Body of pancreas (tissue), 4 donors: ENCODE results near the gene NMRK2. TPM values are rescaled to one million over a fixed set of nuclear protein-coding genes. Genes with fewer than 3 reads are reported as not detected.
"Not testable (repeated sequence)": the region's sequence is repeated elsewhere in the genome, so short reads cannot be mapped to it uniquely, and the experiment has no call there.

Experiments used
- ATAC-seq: fragments of 150-250 bp; one replicate; pipeline ENCODE4 v1.9.1; 2016
- DNase-seq, 4 donors: peaks; one replicate each; pipeline ENCODE4 v3.0.0-alpha.2; 2019
- H3K27ac ChIP-seq, 4 donors: fragments of 200-600 bp; sonication (generic); 1 replicate in 3 of 4; 2 replicates in 1 of 4; pipeline versions ENCODE4 v1.5.1 to v1.6.1; 2016 to 2019; ENCODE audit warnings: mild to moderate bottlenecking in 1 of 4, mixed read lengths in 1 of 4, moderate library complexity in 1 of 4
- H3K27me3 ChIP-seq, 2 donors: fragments of 200-600 bp; sonication (generic); one replicate each; pipeline ENCODE4 v1.6.0; 2016; ENCODE audit warnings: mild to moderate bottlenecking in 1 of 2
- H3K36me3 ChIP-seq, 2 donors: fragments of 200-600 bp; sonication (generic); replicated peaks in 1 of 2; 2 replicates each; pipeline ENCODE4 v1.5.1; 2016; ENCODE audit warnings: low read depth in 2 of 2; ENCODE audit not compliant: insufficient read depth in 1 of 2
- H3K4me1 ChIP-seq: fragments of 200-600 bp; sonication (generic); one replicate; pipeline ENCODE4 v1.6.0; 2016
- H3K4me3 ChIP-seq, 2 donors: fragments of 200-600 bp; sonication (generic); 1 replicate in 1 of 2; 2 replicates in 1 of 2; pipeline ENCODE4 v1.5.1; 2016 to 2019
- H3K9me3 ChIP-seq, 3 donors: fragments of 200-600 bp; sonication (generic); 1 replicate in 2 of 3; 2 replicates in 1 of 3; pipeline ENCODE4 v1.5.1; 2016
- POLR2A ChIP-seq, 3 donors: fragments of 450-650 bp; IDR thresholded peaks; one replicate each; pipeline ENCODE4 v1.6.1; 2016; ENCODE audit warnings: antibody characterized with exemption in 3 of 3, mild to moderate bottlenecking in 2 of 3
- WGBS, 2 donors: methylation state at CpG; one replicate each; pipeline ENCODE4 v1.1.5; 2017; 5-methylcytosine and 5-hydroxymethylcytosine counted together
- intact Hi-C: fragments of 100-400 bp; cut with DNase I; formaldehyde crosslinking; loops from one replicate; pipeline ENCODE4 v1.15.1; 2023
- total RNA-seq, 2 donors: library from RNA; depleted of rRNA; stranded (reverse); fragments of >200 nt; gene quantifications; one replicate each; pipeline ENCODE4 v1.1.0, GENCODE V29; 2016
- TF ChIP-seq, protein P1 (sequence below), 7 experiments: fragments of 450-650 bp in 4 of 7; fragments of 200-600 bp in 3 of 7; sonication (generic) in 3 of 7; IDR thresholded peaks; one replicate each; pipeline ENCODE4 v1.5.1; 2016 to 2019; ENCODE audit warnings: antibody characterized with exemption in 7 of 7

Gene NMRK2
- total RNA-seq, 2 donors from 2014 or later: not detected

DNA sequence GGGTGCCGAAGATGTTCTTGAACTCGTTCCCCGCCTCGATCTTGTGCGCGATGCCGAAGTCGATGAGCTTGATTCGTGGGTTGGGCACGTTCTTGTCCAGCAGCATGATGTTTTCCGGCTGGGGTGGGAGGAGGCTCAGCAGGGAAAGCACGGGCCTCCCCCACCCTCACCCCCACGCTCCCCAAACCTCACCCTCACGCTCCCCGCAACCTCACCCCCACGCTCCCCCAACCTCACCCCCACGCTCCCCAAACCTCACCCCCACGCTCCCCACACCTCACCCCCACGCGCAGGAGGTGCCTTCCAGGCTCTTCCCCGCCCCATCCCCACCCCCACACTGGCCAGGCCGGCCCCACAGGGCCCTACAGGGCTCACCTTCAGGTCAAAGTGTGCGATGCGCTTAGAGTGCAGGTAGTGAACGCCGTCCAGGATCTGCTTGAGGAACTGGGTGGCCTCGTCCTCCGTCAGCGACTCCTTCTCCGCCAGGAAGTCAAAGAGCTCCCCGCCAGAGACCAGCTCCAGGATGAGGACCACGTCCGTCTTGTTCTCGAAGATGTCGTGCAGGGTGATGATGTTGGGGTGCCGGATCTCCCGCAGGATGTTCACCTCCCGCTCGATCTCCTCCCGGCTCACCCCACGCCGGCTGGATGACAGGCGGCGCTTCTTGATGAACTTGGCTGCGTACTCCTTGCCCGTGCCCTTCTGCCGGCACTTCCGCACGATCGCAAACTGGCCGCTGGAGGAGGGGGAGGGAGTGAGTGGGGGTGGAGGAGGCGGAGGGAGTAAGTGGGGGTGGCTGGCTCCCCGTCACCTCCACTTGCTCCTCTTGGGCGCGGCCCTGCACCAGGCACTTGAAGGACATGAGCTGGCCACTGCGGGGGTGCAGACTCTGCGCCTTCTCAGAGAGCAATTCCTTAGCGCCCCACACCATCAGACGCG is 31.7 kb downstream of the NMRK2 start:
- TF ChIP-seq, protein P1, sequence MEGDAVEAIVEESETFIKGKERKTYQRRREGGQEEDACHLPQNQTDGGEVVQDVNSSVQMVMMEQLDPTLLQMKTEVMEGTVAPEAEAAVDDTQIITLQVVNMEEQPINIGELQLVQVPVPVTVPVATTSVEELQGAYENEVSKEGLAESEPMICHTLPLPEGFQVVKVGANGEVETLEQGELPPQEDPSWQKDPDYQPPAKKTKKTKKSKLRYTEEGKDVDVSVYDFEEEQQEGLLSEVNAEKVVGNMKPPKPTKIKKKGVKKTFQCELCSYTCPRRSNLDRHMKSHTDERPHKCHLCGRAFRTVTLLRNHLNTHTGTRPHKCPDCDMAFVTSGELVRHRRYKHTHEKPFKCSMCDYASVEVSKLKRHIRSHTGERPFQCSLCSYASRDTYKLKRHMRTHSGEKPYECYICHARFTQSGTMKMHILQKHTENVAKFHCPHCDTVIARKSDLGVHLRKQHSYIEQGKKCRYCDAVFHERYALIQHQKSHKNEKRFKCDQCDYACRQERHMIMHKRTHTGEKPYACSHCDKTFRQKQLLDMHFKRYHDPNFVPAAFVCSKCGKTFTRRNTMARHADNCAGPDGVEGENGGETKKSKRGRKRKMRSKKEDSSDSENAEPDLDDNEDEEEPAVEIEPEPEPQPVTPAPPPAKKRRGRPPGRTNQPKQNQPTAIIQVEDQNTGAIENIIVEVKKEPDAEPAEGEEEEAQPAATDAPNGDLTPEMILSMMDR (IDR thresholded peaks at IDR 0.05): no peak
- no peak for TF ChIP-seq POLR2A (IDR thresholded peaks at IDR 0.05)
- DNase-seq (no peak), ATAC-seq (no peak)
- H3K27ac ChIP-seq: no peak overlapping the region
- H3K4me1 ChIP-seq: peaks cover 44% of the 10 kb centered on the region
- intact Hi-C loops: no loop called here
- H3K9me3 ChIP-seq: no peaks in the 10 kb centered on the region
- 90 to 94% methylated on average over 43 of the region's 60 CpGs for WGBS, 2 donors
- H3K27me3 ChIP-seq: no peaks in the 10 kb centered on the region
- peaks cover 17 to 32% of the 10 kb centered on the region in 2 donors for H3K36me3 ChIP-seq
- no peak overlapping the region for H3K4me3 ChIP-seq

DNA sequence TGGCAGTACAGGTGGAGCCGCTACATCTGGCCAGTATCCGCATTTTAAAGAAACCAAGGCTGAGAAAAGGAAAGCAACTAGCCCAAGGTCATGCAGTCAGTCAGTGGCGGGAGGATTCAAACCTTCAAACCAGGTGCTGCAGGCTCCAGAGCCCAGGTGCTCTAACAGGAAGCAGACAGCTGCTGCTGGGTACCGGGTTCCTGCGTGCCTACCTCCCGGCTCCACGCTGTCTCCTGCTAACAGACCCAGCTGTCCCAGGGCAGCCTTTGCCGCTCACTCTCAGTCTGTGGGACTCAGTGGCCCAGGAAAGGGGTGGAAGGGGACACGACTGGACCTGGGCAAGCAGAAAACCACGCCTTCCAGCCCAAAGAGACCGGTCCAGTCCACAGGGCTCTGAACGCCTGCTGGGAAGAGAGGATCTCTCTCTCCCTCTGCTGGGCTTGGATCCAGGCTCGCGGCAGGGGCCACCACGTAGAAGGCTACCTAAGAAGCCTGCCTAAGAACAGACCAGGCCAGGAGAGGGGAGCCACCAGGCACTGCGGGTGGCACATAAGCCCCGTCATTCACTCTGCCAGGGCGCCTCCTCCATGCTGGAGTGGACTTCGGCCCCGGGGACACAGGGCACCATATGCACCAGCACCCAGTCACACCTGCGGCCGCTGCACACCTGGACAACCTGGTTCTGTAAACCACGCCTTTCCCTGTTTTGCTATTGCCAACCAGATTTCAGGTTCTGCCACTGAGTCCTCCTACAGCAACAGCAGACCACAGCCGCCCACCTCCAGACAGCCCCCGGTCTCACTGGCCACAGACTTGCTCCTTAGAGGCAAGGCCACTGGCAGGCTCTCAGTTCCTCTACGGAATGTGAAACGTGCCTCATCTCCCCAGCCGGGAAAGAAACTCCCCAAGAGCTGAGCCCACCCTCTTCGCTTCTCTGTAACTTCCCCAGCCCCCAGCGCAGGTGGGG is 33.5 kb downstream of the NMRK2 start:
- H3K36me3 ChIP-seq: peaks cover 17 to 21% of the 10 kb centered on the region in 2 donors
- no peaks in the 10 kb centered on the region for H3K27me3 ChIP-seq
- ATAC-seq (peak; percentile 38), DNase-seq (peak; percentile 83 to 91 (median 89))
- H3K4me3 ChIP-seq: no peak overlapping the region
- peak in 1 of 3 donors; percentile 19 for TF ChIP-seq POLR2A (IDR thresholded peaks at IDR 0.05)
- TF ChIP-seq, protein P1 (IDR thresholded peaks at IDR 0.05): no peak
- WGBS, 2 donors: 42 to 45% methylated on average over 20 to 30 of the region's 30 CpGs
- H3K4me1 ChIP-seq: peaks cover 53% of the 10 kb centered on the region
- H3K9me3 ChIP-seq: no peaks in the 10 kb centered on the region
- intact Hi-C loops: no loop called here
- H3K27ac ChIP-seq: peak overlapping the region; percentile 82 to 94 (median 92)

- H3K27ac ChIP-seq: peak overlapping the region; percentile 82 to 94 (median 92)
- H3K9me3 ChIP-seq, H3K27me3 ChIP-seq, ATAC-seq, DNase-seq, H3K4me3 ChIP-seq, intact Hi-C loops: not testable (repeated sequence)
- WGBS, 2 donors: 87 to 92% methylated on average over 12 of the region's 12 CpGs
- peaks cover 61% of the 10 kb centered on the region for H3K4me1 ChIP-seq
- peaks cover 9 to 14% of the 10 kb centered on the region in 2 donors for H3K36me3 ChIP-seq
These were observed 35.1 kb downstream of the NMRK2 start for GRCh38 chr19:3967983-3968382.

DNA sequence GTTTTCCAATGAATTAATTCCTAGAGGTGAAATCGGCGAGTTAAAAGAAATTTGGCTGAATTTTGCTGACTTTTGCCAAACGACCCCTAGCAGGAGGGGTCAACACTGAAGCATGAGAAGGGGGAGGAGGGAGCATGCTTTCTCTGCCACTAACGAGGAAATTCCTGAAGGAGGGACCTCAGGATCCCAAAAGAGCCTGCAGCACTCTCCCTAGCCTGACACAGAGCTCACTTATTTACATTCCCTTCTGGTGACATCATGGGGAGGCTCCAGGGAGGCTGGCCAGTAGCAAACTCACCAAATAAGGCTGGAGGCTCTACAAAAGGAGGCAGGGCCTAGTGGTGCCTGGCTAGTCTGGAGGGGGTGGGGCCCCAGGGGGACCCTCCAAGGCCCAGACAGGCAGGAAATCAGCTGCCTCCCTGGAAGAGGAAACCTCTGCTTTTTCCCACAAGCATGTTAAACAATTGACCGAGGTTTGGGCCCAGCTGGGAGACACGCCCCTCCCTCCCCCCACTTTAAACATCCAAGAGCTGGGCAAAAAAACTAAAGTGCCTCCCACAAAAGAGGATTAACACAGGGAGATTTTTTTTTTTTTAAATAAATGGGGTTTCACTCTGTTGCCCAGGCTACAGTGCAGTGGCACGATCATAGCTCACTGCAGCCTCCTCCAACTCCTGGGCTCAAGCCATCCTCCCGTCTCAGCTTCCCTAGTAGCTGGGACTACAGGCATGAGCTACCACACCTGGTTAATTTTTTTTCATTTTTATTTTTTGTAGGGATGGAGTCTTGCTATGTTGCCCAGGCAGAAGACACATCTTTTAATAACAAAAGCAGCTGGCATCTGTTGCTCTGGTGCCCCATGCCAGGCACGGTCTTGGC is 35.9 kb downstream of the NMRK2 start:
- WGBS, 2 donors: 36 to 41% methylated on average over 9 of the region's 9 CpGs
- Histone ChIP-seq H3K4me3 (no peak overlapping the region), H3K36me3 (peaks cover 3 to 6% of the 10 kb centered on the region in 2 donors), H3K9me3 (no peaks in the 10 kb centered on the region), H3K27ac (peak overlapping the region; percentile 82 to 94 (median 92)), H3K4me1 (peaks cover 61% of the 10 kb centered on the region), H3K27me3 (no peaks in the 10 kb centered on the region)
- ATAC-seq (peak; percentile 66), DNase-seq (peak; percentile 81 to 91 (median 86))
- peak; percentile 21 to 39 (median 33) for TF ChIP-seq POLR2A (IDR thresholded peaks at IDR 0.05)
- TF ChIP-seq, protein P1 (IDR thresholded peaks at IDR 0.05): peak in 1 of 7 experiments; percentile 2
- intact Hi-C loops: no loop called here
